ENCODE results near the gene MAP1B.

MAP1B gene

DNA sequence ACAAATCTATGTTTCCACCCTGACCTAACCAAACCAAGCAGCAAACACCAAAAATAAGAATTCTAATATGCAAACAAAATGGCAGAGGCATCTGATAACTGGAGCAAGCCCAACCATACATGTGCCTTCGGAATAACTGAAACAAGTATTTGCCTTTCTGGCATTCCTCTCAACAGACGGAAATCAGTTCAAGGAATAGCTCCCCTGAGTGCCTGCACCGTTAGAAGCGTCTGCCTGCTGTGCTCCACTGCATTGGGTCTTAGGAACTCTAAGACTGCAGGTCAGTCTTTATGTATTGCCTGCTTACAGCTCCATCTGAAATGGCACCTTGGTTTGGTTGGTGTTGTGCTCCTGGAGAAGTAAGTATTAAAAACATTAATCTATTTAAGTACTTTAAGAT, 114.3 kb downstream of the MAP1B start:
- DNase-seq (ENCODE audit: low read depth in 2 of 2, low spot score in 1 of 2) = no peak

DNA sequence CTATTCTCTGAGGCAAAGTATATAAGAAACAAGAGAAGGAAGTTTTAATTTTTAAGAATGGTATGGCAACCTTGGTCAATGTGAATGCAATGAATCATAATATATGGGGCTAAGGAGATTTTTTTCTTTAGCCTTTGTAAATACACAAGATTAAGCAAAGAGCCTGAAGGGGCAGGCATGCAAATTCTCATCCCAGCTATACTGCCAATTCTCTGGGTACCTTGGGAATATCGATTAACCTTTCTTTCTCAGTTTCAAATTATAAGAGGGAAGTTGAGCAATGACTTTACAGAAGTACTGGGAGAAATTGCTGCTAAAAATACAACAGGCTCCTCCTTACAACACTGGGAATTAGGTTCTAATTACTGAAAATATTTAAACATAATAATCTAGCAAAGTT, 115.2 kb downstream of the MAP1B start:
- no peak for DNase-seq (ENCODE audit: low read depth in 2 of 2, low spot score in 1 of 2)

- DNase-seq (ENCODE audit: low read depth in 2 of 2, low spot score in 1 of 2) = no peak
These were observed 116.1 kb downstream of the MAP1B start for GRCh38 chr5:72223371-72223770.

- no peak for DNase-seq (ENCODE audit: low read depth in 2 of 2, low spot score in 1 of 2)
These were observed 117.7 kb downstream of the MAP1B start for GRCh38 chr5:72224946-72225463.

DNA sequence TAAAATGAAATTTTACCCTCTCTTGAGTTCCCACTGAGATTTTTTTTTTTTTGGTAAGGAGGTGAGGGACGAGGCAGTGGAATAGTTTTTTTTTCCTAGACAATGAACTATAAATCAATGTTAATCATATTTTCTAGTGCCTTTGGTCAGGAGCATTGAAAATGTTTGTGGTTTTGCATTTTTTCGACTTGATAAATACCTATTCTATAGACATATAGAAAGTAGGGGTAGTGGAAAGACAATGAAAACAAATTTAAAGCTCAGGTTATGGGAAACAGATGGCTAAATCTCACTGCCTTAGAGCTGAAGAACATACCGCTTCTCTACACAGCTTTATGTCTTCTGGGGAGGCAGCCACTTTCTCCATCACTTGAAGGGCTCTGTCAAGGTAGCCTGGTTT, 118.5 kb downstream of the MAP1B start:
- no peak for DNase-seq (ENCODE audit: low read depth in 2 of 2, low spot score in 1 of 2)

DNA sequence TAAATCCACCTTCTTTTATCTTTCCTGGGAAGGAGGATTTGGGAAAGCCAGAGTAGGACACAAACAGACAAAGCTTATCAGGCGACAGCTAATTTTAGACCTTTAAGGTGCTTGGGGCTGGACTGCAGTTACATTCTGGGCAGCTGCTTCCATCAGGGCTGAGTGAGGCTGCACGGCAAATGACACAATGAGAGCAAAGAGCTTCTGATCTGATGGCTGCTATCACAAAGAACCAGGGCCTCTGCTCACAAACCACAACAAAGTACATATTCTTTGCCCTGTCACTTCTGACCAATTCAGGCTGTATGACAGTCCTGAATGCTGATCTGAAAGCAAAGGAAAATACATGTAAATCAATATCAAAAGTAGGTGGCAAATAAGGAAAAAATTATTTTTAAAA, 119.7 kb downstream of the MAP1B start:
- no peak for DNase-seq (ENCODE audit: low read depth in 2 of 2, low spot score in 1 of 2)

DNA sequence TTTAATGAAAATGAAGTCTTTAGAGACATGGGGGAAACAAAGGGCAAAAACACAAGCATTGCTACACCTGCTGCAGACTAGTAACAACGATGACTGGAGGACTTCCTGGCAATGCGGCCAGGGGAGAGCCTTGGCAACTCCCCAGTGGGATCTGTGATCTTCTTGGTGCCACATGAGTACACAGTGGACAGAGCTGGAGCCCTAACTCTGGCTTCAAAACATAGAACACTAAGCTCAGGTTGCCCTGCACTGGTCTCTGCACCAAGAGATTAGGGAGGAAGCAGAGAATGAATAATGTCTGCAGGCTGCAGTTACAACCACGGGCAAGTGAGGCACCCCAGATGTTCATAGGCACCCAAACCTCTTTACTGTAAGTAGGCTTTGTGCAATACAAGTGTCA, 121.7 kb downstream of the MAP1B start:
- DNase-seq (ENCODE audit: low read depth in 2 of 2, low spot score in 1 of 2) = no peak

GRCh38 chr5:72231991-72232703, 124.9 kb downstream of the MAP1B start:
- no peak for DNase-seq (ENCODE audit: low read depth in 2 of 2, low spot score in 1 of 2)

GRCh38 chr5:72232838-72233237, 125.6 kb downstream of the MAP1B start:
- DNase-seq (ENCODE audit: low read depth in 2 of 2, low spot score in 1 of 2) = no peak

DNA sequence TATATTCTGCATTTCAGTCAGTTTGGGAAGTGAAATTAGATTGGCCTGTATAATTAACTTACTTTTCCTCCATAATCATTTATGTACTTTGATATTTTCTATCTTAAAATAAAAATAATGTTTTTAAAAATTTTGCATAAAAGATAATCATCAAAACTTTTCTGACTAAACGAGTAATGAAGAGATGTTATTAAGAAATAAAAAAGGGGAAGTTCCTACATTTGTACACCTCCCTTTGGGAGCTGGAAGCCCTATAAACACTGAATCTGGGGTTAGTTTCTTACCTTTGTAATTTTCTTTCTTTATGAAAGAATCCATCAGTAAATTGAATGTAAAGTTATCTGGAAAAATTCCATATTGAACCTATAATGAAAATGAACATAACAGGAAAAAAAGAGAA, 126.6 kb downstream of the MAP1B start:
- DNase-seq (ENCODE audit: low read depth in 2 of 2, low spot score in 1 of 2) = no peak

DNA sequence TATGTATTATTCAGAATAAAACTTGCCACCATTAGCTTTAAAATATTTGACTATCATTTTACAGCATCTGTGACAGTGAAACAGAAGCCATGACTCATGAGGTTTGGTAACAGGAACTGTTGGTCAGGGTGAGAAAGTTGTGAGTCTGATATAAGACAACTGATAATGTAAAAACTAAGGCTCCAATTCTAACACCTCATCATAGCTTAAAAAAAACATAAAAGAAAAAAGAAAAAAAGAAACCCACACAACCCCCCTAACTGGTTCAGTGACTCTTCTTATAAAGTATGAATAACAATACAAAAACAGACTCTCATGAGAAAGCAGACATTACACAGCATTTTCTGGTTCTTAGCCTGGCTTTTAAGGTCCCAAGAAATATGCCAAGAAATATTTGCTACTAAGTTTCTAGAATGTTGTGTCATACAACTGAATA, 127.0 kb downstream of the MAP1B start:
- peak in 1 of 2 donors; percentile 10 for DNase-seq (ENCODE audit: low read depth in 2 of 2, low spot score in 1 of 2)

GRCh38 chr5:72234868-72235267, 127.6 kb downstream of the MAP1B start:
- DNase-seq (ENCODE audit: low read depth in 2 of 2, low spot score in 1 of 2) = no peak

DNA sequence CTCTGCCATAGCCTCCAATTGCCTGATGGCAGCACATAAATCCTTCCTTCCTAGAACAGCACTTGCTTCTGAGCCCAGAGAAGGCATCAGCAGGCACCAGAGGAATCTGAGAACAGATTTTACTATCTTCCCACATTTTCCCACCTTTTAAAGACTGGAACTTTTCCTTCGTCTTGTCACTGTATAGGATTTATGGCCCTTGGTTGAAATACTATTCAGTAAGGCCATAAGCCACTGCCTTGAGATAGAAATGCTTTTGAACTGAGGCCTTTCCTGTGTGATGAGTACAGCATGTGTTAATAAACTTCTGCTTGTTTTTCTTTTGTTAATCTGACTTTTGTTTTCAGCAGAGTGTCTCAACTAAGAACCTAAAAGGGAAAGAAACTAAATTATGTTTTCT, 128.4 kb downstream of the MAP1B start:
- no peak for DNase-seq (ENCODE audit: low read depth in 2 of 2, low spot score in 1 of 2)

- DNase-seq (ENCODE audit: low read depth in 2 of 2, low spot score in 1 of 2) = no peak
These were observed 130.1 kb downstream of the MAP1B start for GRCh38 chr5:72237415-72237814.

DNA sequence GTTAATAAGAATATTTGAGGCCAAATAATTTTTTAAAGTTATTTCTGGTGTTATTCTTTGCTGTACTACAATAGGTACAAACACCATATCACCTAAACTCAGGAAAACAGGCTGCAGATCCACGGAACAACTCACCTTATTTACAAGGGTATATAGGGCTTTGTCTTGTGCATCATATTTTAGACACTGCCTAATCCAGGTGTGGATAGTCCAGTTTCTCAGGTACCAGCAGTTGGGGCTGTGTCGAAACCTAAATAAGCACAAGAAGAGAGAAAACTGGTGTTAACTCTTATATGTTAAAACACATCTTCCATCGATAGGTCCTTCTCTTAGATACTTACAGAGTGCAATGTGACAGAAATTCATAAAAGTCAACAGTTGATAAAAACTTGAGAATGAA, 130.6 kb downstream of the MAP1B start:
- no peak for DNase-seq (ENCODE audit: low read depth in 2 of 2, low spot score in 1 of 2)

DNA sequence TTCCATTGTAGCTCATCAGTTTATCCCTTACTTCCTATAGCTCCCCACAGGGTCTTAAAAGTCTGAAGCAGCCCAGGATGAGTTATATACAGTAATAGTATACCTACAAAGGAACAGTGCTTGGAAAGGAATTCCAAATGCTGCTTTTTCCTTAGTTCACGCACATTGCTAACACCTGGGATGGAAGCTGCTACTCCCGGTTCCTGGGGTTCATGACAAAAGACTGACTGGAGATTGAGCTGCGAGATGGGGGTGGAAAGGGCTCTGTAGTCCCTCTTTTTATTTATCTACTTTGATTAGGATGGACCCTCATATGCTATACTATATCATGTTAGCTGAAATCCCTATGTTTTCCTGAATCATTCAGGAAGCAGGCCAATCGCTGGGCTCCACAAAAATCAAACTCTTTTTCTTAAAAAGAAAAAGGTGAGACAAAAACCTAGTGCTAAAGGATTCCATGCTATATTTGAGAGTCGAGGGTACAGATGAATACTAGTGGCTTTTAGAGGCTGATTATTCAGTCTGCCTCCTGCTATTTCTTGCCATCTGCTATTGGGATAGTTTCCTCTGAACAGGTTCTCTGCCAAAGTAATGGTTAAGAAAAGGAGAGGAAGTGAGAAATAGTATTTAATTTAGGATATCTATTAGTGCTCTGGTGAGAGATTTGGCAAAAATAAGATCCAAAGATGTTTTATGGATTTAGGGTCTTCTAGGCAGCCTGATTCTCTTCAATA, 131.6 kb downstream of the MAP1B start:
- no peak for DNase-seq (ENCODE audit: low read depth in 2 of 2, low spot score in 1 of 2)

GRCh38 chr5:72241346-72242003, 134.2 kb downstream of the MAP1B start:
- no peak for DNase-seq (ENCODE audit: low read depth in 2 of 2, low spot score in 1 of 2)

DNA sequence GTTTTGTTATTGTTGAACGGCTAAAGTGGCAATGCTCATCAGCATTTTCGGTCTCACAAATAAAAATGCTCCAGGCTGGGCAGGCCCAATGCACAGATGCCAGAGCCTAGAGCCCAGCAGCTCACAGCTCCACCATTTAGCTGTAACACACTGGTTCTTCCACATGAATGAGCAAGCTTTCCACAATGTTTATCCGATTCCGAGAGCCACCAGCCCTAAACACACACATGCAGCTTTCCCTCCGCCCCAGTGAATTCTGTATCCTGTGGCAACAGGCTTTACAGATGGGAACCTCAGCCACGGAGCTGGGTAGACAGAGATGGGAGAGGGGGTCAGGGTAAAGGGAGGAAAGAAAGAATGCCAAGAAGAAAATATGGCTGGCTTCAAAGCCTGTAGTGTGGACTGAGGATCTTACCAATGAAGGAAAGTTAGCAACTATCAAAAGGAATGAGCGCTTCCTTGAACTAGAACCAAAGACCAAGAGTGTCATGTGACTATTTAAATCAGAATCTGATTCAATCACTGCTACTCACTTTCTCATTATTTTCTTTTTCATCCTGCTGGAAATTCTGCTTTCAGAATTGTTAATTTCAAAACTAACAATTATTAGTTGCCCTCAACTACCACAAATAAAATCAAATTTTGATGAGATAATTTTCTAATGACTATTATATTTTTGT, 135.7 kb downstream of the MAP1B start:
- DNase-seq (ENCODE audit: low read depth in 2 of 2, low spot score in 1 of 2) = no peak

DNA sequence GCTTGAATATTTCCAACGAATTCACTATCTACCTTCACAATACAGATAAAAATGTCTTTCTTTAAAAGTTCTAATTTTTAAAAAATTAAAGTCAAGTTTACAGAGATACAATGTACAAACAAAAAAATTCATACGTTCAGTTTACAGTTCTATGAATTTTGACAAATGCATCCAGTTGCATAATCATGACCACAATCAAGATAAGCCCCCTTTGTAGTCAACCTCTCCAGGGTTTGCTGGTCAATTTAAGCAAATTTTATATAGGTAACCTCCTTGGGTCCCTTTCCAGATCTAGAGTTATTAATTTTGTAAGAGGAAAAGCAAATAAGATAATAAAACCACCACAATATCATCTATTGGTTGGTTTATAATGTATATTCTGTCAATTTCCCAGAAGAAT, 136.4 kb downstream of the MAP1B start:
- no peak for DNase-seq (ENCODE audit: low read depth in 2 of 2, low spot score in 1 of 2)

- DNase-seq (ENCODE audit: low read depth in 2 of 2, low spot score in 1 of 2) = no peak
These were observed 137.6 kb downstream of the MAP1B start for GRCh38 chr5:72244862-72245371.

DNA sequence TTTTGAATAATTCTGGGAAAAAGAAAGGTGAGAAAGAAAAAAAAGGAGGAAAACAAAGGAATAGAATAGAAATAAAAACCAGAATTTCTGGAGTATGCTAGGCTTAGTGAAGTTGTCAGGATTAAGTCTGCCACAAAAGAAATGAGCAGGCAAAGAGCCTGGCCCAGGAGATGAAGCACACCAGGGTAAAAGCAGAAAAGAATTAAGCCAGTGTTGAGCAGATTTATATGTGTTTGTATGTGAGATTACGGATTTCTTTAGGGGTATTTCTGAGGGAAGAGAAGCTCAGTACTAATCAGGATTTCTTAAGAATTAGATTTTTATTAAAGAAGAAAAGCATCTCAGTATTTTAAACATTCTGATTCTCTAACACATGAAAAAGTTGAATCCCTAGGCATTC, 138.3 kb downstream of the MAP1B start:
- DNase-seq (ENCODE audit: low read depth in 2 of 2, low spot score in 1 of 2) = no peak
